GM18526 (cell line): ENCODE results near the gene SMC1B.

Experiments used
- POLR2A ChIP-seq: IDR thresholded peaks from 3 replicates; pipeline ENCODE4 v1.6.1; 2011; ENCODE audit not compliant: insufficient read length; ENCODE audit errors: extremely low read depth

SMC1B gene

GRCh38 chr22:45309422-45310227 is 103.8 kb downstream of the SMC1B start, which contains the start of gene FAM118A:
TSS of gene FAM118A (plus strand) at chr22:45309934. CDS start at chr22:45322380, 12,446 bp downstream.
- TF ChIP-seq POLR2A: peak; percentile 67

- no peak for TF ChIP-seq POLR2A
Observed at GRCh38 chr22:45308957-45309421, 104.4 kb downstream of the SMC1B start.

GRCh38 chr22:45308391-45308956 is 104.9 kb downstream of the SMC1B start:
- TF ChIP-seq POLR2A: no peak

- no peak for TF ChIP-seq POLR2A
Observed at GRCh38 chr22:45306139-45306538, 107.3 kb downstream of the SMC1B start.

DNA sequence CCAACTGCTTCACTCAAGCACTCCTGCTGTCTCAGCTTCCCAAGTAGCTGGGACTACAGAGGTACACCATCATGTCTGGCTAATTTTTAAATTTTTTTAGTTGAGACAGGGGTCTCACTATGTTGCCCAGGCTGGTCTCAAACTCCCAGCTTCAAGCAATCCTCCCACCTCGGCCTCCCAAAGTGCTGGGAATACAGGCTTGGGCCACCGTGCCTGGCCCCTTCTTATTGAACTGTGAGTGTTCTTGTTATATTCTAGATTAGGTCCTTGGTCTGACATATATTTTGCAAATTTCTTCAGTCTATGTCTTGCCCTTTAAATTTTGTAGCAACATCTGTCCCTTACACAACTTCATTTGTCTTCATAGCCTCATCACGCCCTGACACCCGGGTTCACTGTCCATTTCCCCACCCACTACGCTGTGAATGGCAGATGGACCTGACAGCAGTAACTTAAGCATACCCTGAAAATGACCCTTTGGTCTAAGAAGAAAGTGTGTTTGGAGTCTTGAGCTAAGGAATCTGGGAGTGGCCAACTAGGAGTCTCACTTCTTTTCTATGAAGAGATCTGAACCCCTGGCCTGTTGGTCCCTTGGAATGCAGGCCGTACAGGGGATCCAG is 107.8 kb downstream of the SMC1B start:
- TF ChIP-seq POLR2A: no peak

DNA sequence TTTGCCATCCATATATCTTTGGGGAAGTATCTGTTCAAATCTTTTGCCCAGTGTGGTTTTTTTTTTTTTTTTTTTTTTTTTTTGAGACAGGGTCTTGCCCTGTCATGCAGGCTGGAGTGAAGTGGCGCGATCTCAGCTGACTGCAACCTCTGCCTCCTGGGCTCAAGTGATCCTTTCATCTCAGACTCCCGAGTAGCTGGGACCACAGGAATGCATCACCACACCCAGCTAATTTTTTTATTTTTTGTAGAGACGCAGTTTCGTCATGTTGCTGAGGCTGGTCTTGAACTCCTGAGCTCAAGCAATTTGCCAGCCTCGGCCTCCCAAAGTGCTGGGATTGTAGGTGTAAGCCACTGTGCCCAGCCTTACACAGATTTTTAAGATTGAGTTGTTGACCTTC is 108.4 kb downstream of the SMC1B start:
- TF ChIP-seq POLR2A: no peak

- no peak for TF ChIP-seq POLR2A
Observed at GRCh38 chr22:45303181-45303580, 110.2 kb downstream of the SMC1B start.

DNA sequence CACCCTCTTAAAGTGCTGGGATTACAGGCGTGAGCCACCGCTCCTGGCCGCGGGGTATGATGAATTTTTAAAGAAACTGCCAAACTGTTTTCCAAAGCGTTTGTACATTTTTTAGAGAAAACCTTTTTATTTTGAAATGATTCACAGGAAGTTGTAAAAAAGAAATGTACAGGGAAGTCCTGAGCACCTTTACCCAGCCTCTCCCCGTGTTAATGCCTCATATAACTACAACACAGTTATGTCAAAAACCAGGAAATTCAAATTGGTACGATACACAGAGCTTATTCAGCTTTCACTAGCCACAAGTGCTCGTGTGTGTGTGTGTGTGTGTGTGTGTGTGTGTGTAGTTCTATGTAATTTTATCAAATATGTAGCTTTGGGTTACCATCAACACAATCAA is 110.6 kb downstream of the SMC1B start:
- TF ChIP-seq POLR2A: no peak

- no peak for TF ChIP-seq POLR2A
Observed at GRCh38 chr22:45298934-45299505, 114.4 kb downstream of the SMC1B start.

DNA sequence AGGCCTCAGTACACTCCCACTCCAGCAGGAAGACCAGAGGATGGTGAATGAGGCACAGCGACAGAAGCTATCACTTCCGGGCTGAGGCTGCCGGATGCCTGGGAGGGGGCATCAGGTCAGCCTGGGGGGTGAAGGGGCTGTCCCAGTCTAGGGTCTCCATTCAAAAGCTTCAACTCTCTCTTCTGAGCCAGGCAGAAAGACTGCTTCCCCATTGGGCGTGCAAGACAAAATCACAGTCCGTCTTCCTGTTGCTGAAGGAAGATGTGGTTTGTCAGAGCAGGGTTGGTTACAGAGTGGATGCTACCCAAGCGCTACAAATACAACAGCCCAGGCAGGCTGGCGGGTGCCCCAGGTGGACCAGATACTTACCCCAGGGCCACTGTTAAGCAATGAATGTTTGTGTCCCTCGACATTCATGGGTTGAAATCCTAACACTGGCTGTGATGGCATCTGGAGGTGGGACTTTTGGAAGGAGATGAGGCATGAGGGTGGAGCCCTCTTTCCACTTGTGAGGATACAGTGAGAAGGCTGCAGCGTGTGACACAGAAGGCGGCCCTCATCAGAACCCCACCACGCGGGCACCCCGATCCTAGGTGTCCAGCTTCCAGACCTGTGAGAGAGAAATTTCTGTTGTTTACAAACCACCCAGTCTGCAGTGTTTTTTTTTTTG is 116.6 kb downstream of the SMC1B start:
- TF ChIP-seq POLR2A: no peak

DNA sequence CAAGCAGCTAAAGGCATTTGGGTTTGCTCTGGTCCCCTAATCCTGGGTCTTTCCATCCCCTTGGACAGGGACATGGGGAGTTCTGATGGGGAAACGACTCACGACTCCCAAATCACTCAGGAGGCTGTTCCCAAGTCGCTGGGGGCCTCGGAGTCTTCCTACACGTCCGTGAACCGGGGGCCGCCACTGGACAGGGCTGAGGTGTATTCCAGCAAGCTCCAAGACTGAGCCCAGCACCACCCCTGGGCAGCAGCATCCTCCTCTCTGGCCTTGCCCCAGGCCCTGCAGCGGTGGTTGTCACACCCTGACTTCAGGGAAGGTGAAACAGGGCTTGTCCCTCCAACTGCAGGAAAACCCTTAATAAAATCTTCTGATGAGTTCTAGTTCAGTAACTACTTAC is 117.9 kb downstream of the SMC1B start:
- TF ChIP-seq POLR2A: no peak
